ENCODE data around the gene DGKK. TPM values are rescaled to one million over a fixed set of nuclear protein-coding genes. Genes with fewer than 3 reads are reported as not detected.

The DGKK gene
- total RNA-seq (10 to 100 TPM in 1 of 2 donors, 1 to 10 TPM in 1; 3.2 to 12.4 TPM), polyA plus RNA-seq (ENCODE audit: insufficient read length in 2 of 2) (10 to 100 TPM; 13.4 to 17.7 TPM)
- long read RNA-seq, donor 1, result 0 reads
- long read RNA-seq, donor 2, result 0 reads
- long read RNA-seq, donor 3, full-length matches to known transcripts, result 1 of 1 reads
- long read RNA-seq, donor 3, partial matches to known transcripts, result 0 of 1 reads
- long read RNA-seq, donor 3, other reads (novel, unspliced or antisense), result 0 of 1 reads
- long read RNA-seq, donor 4, result 0 reads

- H3K4me3 ChIP-seq (ENCODE audit: low read depth, low read length), result peak within 1 kb of the TSS; percentile 33
- no peak within 1 kb of the TSS for H3K27ac ChIP-seq (ENCODE audit: low read depth, low read length)
- H3K4me1 ChIP-seq (ENCODE audit: control insufficient read depth, insufficient read depth, low read length), result peaks cover 24% of the 10 kb centered on the region
- no peaks in the 10 kb centered on the region for H3K36me3 ChIP-seq (ENCODE audit: control insufficient read depth, insufficient read depth, low read length)
- no peaks in the 10 kb centered on the region for H3K9me3 ChIP-seq (ENCODE audit: control insufficient read depth, insufficient read depth, low read length)
- 24% methylated on average over 53 of the region's 59 CpGs for WGBS (ENCODE audit: insufficient coverage)
- DNase-seq (ENCODE audit: low read depth in 4 of 6, low spot score in 6 of 6), result peak in 3 of 6 donors; percentile 40 to 85 (median 66)
- H3K27me3 ChIP-seq (ENCODE audit: control insufficient read depth, insufficient read depth, low read length), result peaks cover 75% of the 10 kb centered on the region
Measured at GRCh38 chrX:50470103-50471031, at the start of gene DGKK. TSS of gene DGKK (minus strand) at chrX:50470825. CDS start at chrX:50470678, 147 bp downstream.

- no peaks in the 10 kb centered on the region for H3K9me3 ChIP-seq (ENCODE audit: control insufficient read depth, insufficient read depth, low read length)
- no peak overlapping the region for H3K4me3 ChIP-seq (ENCODE audit: low read depth, low read length)
- DNase-seq (ENCODE audit: low read depth in 4 of 6, low spot score in 6 of 6), result no peak
- H3K27ac ChIP-seq (ENCODE audit: low read depth, low read length), result no peak overlapping the region
- no peaks in the 10 kb centered on the region for H3K36me3 ChIP-seq (ENCODE audit: control insufficient read depth, insufficient read depth, low read length)
- H3K27me3 ChIP-seq (ENCODE audit: control insufficient read depth, insufficient read depth, low read length), result peaks cover 5% of the 10 kb centered on the region
- WGBS (ENCODE audit: insufficient coverage), result 79% methylated on average over 7 of the region's 7 CpGs
- H3K4me1 ChIP-seq (ENCODE audit: control insufficient read depth, insufficient read depth, low read length), result no peaks in the 10 kb centered on the region
Measured at GRCh38 chrX:50514811-50515210, 44.2 kb upstream of the DGKK start.

- peak in 2 of 6 donors; percentile 25 to 37 for DNase-seq (ENCODE audit: low read depth in 4 of 6, low spot score in 6 of 6)
- no CpG with 5 or more reads among the region's 3 CpGs for WGBS (ENCODE audit: insufficient coverage)
- Histone ChIP-seq H3K27me3 (ENCODE audit: control insufficient read depth, insufficient read depth, low read length) (peaks cover 2% of the 10 kb centered on the region), H3K4me1 (ENCODE audit: control insufficient read depth, insufficient read depth, low read length) (no peaks in the 10 kb centered on the region), H3K36me3 (ENCODE audit: control insufficient read depth, insufficient read depth, low read length) (no peaks in the 10 kb centered on the region), H3K27ac (ENCODE audit: low read depth, low read length) (no peak overlapping the region), H3K9me3 (ENCODE audit: control insufficient read depth, insufficient read depth, low read length) (no peaks in the 10 kb centered on the region), H3K4me3 (ENCODE audit: low read depth, low read length) (no peak overlapping the region)
Measured at GRCh38 chrX:50497114-50497513, 26.5 kb upstream of the DGKK start.

- peak in 2 of 6 donors; percentile 16 to 40 for DNase-seq (ENCODE audit: low read depth in 4 of 6, low spot score in 6 of 6)
- H3K36me3 ChIP-seq (ENCODE audit: control insufficient read depth, insufficient read depth, low read length), result no peaks in the 10 kb centered on the region
Measured at GRCh38 chrX:50495616-50496015, 25.0 kb upstream of the DGKK start.

GRCh38 chrX:50492720-50493119 is 22.1 kb upstream of the DGKK start:
- Histone ChIP-seq H3K4me1 (ENCODE audit: control insufficient read depth, insufficient read depth, low read length) (no peaks in the 10 kb centered on the region), H3K36me3 (ENCODE audit: control insufficient read depth, insufficient read depth, low read length) (no peaks in the 10 kb centered on the region), H3K27me3 (ENCODE audit: control insufficient read depth, insufficient read depth, low read length) (peaks cover 2% of the 10 kb centered on the region), H3K4me3 (ENCODE audit: low read depth, low read length) (no peak overlapping the region), H3K27ac (ENCODE audit: low read depth, low read length) (no peak overlapping the region), H3K9me3 (ENCODE audit: control insufficient read depth, insufficient read depth, low read length) (no peaks in the 10 kb centered on the region)
- 80% methylated on average over 2 of the region's 2 CpGs for whole genome bisulfite sequencing (ENCODE audit: insufficient coverage)
- no peak for DNase-seq (ENCODE audit: low read depth in 4 of 6, low spot score in 6 of 6)

More at GRCh38 chrX:50495616-50496015, 25.0 kb upstream of the DGKK start:
- no CpG with 5 or more reads among the region's 1 CpG for WGBS (ENCODE audit: insufficient coverage)
- H3K27me3 ChIP-seq (ENCODE audit: control insufficient read depth, insufficient read depth, low read length), result peaks cover 2% of the 10 kb centered on the region
- H3K4me1 ChIP-seq (ENCODE audit: control insufficient read depth, insufficient read depth, low read length), result no peaks in the 10 kb centered on the region
- H3K9me3 ChIP-seq (ENCODE audit: control insufficient read depth, insufficient read depth, low read length), result no peaks in the 10 kb centered on the region
- H3K4me3 ChIP-seq (ENCODE audit: low read depth, low read length), result no peak overlapping the region
- H3K27ac ChIP-seq (ENCODE audit: low read depth, low read length), result no peak overlapping the region

- H3K27me3 ChIP-seq (ENCODE audit: control insufficient read depth, insufficient read depth, low read length), result peaks cover 6% of the 10 kb centered on the region
- DNase-seq (ENCODE audit: low read depth in 4 of 6, low spot score in 6 of 6), result no peak
- no peak overlapping the region for H3K4me3 ChIP-seq (ENCODE audit: low read depth, low read length)
- no peaks in the 10 kb centered on the region for H3K4me1 ChIP-seq (ENCODE audit: control insufficient read depth, insufficient read depth, low read length)
- H3K36me3 ChIP-seq (ENCODE audit: control insufficient read depth, insufficient read depth, low read length), result no peaks in the 10 kb centered on the region
- WGBS (ENCODE audit: insufficient coverage), result no CpG with 5 or more reads among the region's 1 CpG
- H3K9me3 ChIP-seq (ENCODE audit: control insufficient read depth, insufficient read depth, low read length), result no peaks in the 10 kb centered on the region
- H3K27ac ChIP-seq (ENCODE audit: low read depth, low read length), result no peak overlapping the region
Measured at GRCh38 chrX:50484662-50485061, 14.0 kb upstream of the DGKK start.

GRCh38 chrX:50483283-50483682 is 12.7 kb upstream of the DGKK start:
- Histone ChIP-seq H3K4me1 (ENCODE audit: control insufficient read depth, insufficient read depth, low read length) (no peaks in the 10 kb centered on the region), H3K4me3 (ENCODE audit: low read depth, low read length) (no peak overlapping the region), H3K9me3 (ENCODE audit: control insufficient read depth, insufficient read depth, low read length) (no peaks in the 10 kb centered on the region), H3K36me3 (ENCODE audit: control insufficient read depth, insufficient read depth, low read length) (no peaks in the 10 kb centered on the region), H3K27me3 (ENCODE audit: control insufficient read depth, insufficient read depth, low read length) (peaks cover 6% of the 10 kb centered on the region), H3K27ac (ENCODE audit: low read depth, low read length) (no peak overlapping the region)
- WGBS (ENCODE audit: insufficient coverage), result no CpG with 5 or more reads among the region's 1 CpG
- DNase-seq (ENCODE audit: low read depth in 4 of 6, low spot score in 6 of 6), result no peak

- DNase-seq (ENCODE audit: low read depth in 4 of 6, low spot score in 6 of 6), result no peak
- Histone ChIP-seq H3K27me3 (ENCODE audit: control insufficient read depth, insufficient read depth, low read length) (peaks cover 54% of the 10 kb centered on the region), H3K4me1 (ENCODE audit: control insufficient read depth, insufficient read depth, low read length) (peaks cover 12% of the 10 kb centered on the region), H3K9me3 (ENCODE audit: control insufficient read depth, insufficient read depth, low read length) (no peaks in the 10 kb centered on the region), H3K36me3 (ENCODE audit: control insufficient read depth, insufficient read depth, low read length) (no peaks in the 10 kb centered on the region), H3K27ac (ENCODE audit: low read depth, low read length) (no peak overlapping the region), H3K4me3 (ENCODE audit: low read depth, low read length) (no peak overlapping the region)
- 53% methylated on average over 4 of the region's 5 CpGs for WGBS (ENCODE audit: insufficient coverage)
Measured at GRCh38 chrX:50475208-50475607, 4.6 kb upstream of the DGKK start.

- DNase-seq (ENCODE audit: low read depth in 4 of 6, low spot score in 6 of 6), result peak in 2 of 6 donors; percentile 20 to 27
- Histone ChIP-seq H3K4me1 (ENCODE audit: control insufficient read depth, insufficient read depth, low read length) (peaks cover 24% of the 10 kb centered on the region), H3K27ac (ENCODE audit: low read depth, low read length) (no peak overlapping the region), H3K4me3 (ENCODE audit: low read depth, low read length) (peak overlapping the region; percentile 24), H3K9me3 (ENCODE audit: control insufficient read depth, insufficient read depth, low read length) (no peaks in the 10 kb centered on the region), H3K27me3 (ENCODE audit: control insufficient read depth, insufficient read depth, low read length) (peaks cover 73% of the 10 kb centered on the region), H3K36me3 (ENCODE audit: control insufficient read depth, insufficient read depth, low read length) (no peaks in the 10 kb centered on the region)
- WGBS (ENCODE audit: insufficient coverage), result 37% methylated on average over 12 of the region's 23 CpGs
Measured at GRCh38 chrX:50471390-50471789, 765 bp upstream of the DGKK start.
